Kidney (tissue), 14 donors: Measurements from ENCODE around the gene PMEPA1. TPM values are rescaled to one million over a fixed set of nuclear protein-coding genes. Genes with fewer than 3 reads are reported as not detected.

Source experiments
- DNase-seq, 5 donors: peaks; one replicate each; pipeline ENCODE4 v3.0.0-alpha.2; 2013 to 2020
- FAIRE-seq: peaks from 2 replicates; lab custom pipeline; 2012; peaks lifted over from hg19 to GRCh38; lab: Jason Lieb, UNC
- H3K27ac ChIP-seq, 2 donors: one replicate each; pipeline ENCODE4 v1.7.0; 2013; ENCODE audit warnings: low read depth in 2 of 2, low read length in 2 of 2, inconsistent platforms in 1 of 2
- H3K27me3 ChIP-seq: one replicate; pipeline ENCODE4 v1.7.1; 2013; ENCODE audit warnings: low read length, inconsistent platforms; ENCODE audit not compliant: control insufficient read depth, insufficient read depth
- H3K36me3 ChIP-seq, 3 donors: one replicate each; pipeline versions ENCODE4 v1.7.0 to v1.7.1; 2013; ENCODE audit warnings: low read length in 3 of 3, control low read depth in 1 of 3, inconsistent platforms in 1 of 3; ENCODE audit not compliant: insufficient read depth in 3 of 3, control insufficient read depth in 2 of 3
- H3K4me1 ChIP-seq, 3 donors: one replicate each; pipeline versions ENCODE4 v1.7.0 to v1.7.1; 2013; ENCODE audit warnings: low read length in 3 of 3, inconsistent platforms in 1 of 3, low read depth in 1 of 3; ENCODE audit not compliant: control insufficient read depth in 2 of 3, insufficient read depth in 2 of 3
- H3K4me3 ChIP-seq, 3 donors: one replicate each; pipeline versions ENCODE4 v1.7.0 to v1.8.1; 2013; ENCODE audit warnings: low read length in 3 of 3, control low read depth in 1 of 3, inconsistent platforms in 1 of 3
- H3K9ac ChIP-seq, 3 donors: one replicate each; pipeline versions ENCODE4 v1.7.0 to v1.7.1; 2013; ENCODE audit warnings: low read length in 3 of 3, control low read depth in 1 of 3, inconsistent platforms in 1 of 3
- H3K9me3 ChIP-seq, 3 donors: one replicate each; pipeline versions ENCODE4 v1.7.0 to v1.7.1; 2013; ENCODE audit warnings: low read length in 3 of 3, control low read depth in 1 of 3, inconsistent platforms in 1 of 3; ENCODE audit not compliant: control insufficient read depth in 2 of 3, insufficient read depth in 1 of 3
- intact Hi-C: fragments of 100-400 bp; cut with DNase I; formaldehyde crosslinking; loops from one replicate; pipeline ENCODE4 v1.11.1; 2022
- polyA plus RNA-seq: library from polyadenylated mRNA; stranded (reverse); fragments of 350-450 nt; fragmentation: Illumina TruSeq; extraction: RNeasy Lipid Tissue Mini Kit (QIAGEN cat#74804); gene quantifications from one replicate; pipeline ENCODE4 v1.2.3, GENCODE V29; 2014; ENCODE audit warnings: low read depth, low replicate concordance; ENCODE audit not compliant: insufficient read depth
- total RNA-seq: library from RNA; stranded (reverse); fragmentation: NEBNext Ultra II Directional; extraction: Animal tissue kit (Norgen Biotek cat#: 25700); gene quantifications from one replicate; pipeline ENCODE4 v1.2.1, GENCODE V29; 2021
- TF ChIP-seq, protein P1 (sequence below): IDR thresholded peaks from 3 replicates; pipeline ENCODE4 v1.5.1; 2012; ENCODE audit warnings: mild to moderate bottlenecking, moderate library complexity, borderline replicate concordance; ENCODE audit not compliant: insufficient read depth; ENCODE audit errors: extremely low read depth
- donor health status: control.
- donor health status: control.
- donor health status: control.
- donor health status: control.
- donor health status: control.
- donor health status: DM: yes; HTN: yes; CAD: no.
- donor health status: Normal renal cell carcinoma (clear cell type).

Gene PMEPA1
- total and polyA plus RNA-seq, 2 donors from 2014 or later = 12.9 to 30.4 TPM

DNA sequence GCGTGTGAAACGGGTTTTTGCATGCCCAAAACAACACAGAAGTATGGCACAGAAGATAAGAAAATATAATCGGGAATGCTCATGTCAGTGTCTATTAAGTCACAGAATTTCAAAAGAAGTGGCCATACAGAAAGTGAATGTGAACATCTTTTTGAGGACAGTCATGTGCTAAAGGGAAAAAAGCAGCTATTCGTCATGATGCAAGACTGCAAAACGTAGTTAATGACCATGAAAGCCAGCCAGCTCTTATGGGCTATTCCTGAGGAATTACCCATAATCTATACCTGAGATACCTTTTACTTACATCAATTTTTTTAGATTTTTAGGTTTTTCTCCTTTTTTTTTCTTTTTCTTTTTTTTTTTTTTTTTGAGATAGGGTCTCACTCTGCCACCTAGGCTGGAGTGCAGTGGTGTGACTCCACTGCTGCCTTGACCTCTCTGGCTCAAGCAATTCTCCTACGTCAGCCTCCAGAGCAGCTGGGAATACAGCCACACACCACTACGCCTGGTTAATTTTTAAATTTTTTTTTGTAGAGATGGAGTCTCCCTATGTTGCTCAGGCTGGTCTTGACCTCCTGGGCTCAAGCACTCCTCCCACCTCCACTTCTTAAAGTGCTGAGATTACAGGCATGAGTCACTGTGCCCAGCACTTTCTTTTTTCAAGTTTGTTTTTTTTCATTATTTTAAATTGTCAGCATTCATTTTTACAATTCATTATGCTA is 71.5 kb downstream of the PMEPA1 start:
- TF ChIP-seq, protein P1, sequence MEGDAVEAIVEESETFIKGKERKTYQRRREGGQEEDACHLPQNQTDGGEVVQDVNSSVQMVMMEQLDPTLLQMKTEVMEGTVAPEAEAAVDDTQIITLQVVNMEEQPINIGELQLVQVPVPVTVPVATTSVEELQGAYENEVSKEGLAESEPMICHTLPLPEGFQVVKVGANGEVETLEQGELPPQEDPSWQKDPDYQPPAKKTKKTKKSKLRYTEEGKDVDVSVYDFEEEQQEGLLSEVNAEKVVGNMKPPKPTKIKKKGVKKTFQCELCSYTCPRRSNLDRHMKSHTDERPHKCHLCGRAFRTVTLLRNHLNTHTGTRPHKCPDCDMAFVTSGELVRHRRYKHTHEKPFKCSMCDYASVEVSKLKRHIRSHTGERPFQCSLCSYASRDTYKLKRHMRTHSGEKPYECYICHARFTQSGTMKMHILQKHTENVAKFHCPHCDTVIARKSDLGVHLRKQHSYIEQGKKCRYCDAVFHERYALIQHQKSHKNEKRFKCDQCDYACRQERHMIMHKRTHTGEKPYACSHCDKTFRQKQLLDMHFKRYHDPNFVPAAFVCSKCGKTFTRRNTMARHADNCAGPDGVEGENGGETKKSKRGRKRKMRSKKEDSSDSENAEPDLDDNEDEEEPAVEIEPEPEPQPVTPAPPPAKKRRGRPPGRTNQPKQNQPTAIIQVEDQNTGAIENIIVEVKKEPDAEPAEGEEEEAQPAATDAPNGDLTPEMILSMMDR = no peak
- no peaks in the 10 kb centered on the region for H3K27me3 ChIP-seq
- intact Hi-C loops = no loop called here
- no peak overlapping the region for H3K27ac ChIP-seq
- H3K9me3 ChIP-seq = no peaks in the 10 kb centered on the region
- DNase-seq = peak in 2 of 5 donors; percentile 8 to 20
- no peaks in the 10 kb centered on the region for H3K36me3 ChIP-seq
- no peak overlapping the region for H3K9ac ChIP-seq
- H3K4me3 ChIP-seq = no peak overlapping the region
- H3K4me1 ChIP-seq = no peaks in the 10 kb centered on the region
- FAIRE-seq = peak; percentile 92

DNA sequence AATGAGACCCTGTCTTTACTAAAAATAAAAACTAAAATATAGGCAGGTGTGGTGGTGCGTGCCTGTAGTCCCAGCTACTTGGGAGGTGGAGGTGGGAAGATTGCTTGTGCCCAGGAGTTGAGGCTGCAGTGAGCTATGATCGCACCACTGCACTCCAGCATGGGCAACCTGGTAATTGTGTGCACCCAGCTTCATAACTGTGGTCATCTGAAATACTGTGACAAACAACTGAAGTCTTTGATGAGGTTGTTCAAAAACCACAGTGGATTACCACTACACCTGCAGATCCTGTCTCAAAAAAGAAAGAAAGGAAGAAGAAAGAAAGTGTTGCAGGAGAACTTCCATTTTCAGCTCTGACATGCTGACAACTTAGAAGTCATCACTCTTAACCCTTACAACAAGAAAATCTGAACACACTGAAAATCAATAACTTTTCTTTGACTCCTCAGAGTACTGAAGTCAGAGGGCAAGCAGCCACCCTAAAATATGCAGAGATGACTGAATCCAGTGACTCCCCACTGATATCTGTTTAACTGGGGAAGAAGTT is 75.8 kb downstream of the PMEPA1 start:
- FAIRE-seq (no peak), DNase-seq (peak in 1 of 5 donors; percentile 13)
- TF ChIP-seq, protein P1 = no peak
- H3K9me3 ChIP-seq = no peaks in the 10 kb centered on the region
- H3K27me3 ChIP-seq = no peaks in the 10 kb centered on the region
- H3K36me3 ChIP-seq = no peaks in the 10 kb centered on the region
- H3K4me3 ChIP-seq = no peak overlapping the region
- intact Hi-C loops = no loop called here
- no peak overlapping the region for H3K27ac ChIP-seq
- no peak overlapping the region for H3K9ac ChIP-seq
- H3K4me1 ChIP-seq = no peaks in the 10 kb centered on the region

DNA sequence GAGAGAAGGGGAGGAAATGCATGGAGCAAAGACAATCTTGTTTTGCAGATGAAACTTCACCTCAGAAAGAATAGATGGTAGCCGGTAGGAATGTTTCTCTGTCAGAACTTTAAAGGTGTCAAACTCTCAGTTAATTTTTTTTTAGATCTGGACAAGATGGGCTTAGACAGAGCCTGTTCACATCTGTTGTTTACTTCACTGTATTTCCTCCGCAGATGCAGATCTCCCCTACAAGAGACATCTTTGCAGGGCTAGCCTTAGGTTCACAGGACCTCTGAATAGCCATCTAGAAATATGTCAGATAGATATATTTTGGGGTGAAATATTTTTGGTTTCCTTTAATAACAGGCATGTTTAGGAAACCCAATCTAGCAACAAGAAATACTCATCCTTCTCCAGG is 77.5 kb downstream of the PMEPA1 start:
- Histone ChIP-seq H3K27me3 (no peaks in the 10 kb centered on the region), H3K4me1 (peaks cover 0 to 3% (median 0%) of the 10 kb centered on the region in 3 donors), H3K27ac (no peak overlapping the region), H3K4me3 (no peak overlapping the region), H3K36me3 (no peaks in the 10 kb centered on the region), H3K9ac (no peak overlapping the region), H3K9me3 (no peaks in the 10 kb centered on the region)
- intact Hi-C loops = no loop called here
- DNase-seq = no peak
- TF ChIP-seq, protein P1 = no peak
- FAIRE-seq = no peak
